ENCODE data around the gene LYSMD1.

GRCh38 chr1:151175041-151175741 lies 9.5 kb upstream of the LYSMD1 start:
- TF ChIP-seq EZH2phosphoT487 (IDR thresholded peaks at IDR 0.05; ENCODE audit: borderline replicate concordance, low read depth, low read length), result no peak
- no peak for TF ChIP-seq CTCF (conservative IDR thresholded peaks at IDR 0.05; ENCODE audit: low read length)
